Upper lobe of left lung (tissue), 6 donors: ENCODE data around the gene MROH7. TPM values are rescaled to one million over a fixed set of nuclear protein-coding genes. Genes with fewer than 3 reads are reported as not detected.

Experiments used
- ATAC-seq, 2 donors: fragments of 200-7000 bp; cut with Tn5 transposase; one replicate each; pipeline ENCODE4 v1.9.1; 2022; ENCODE audit warnings: mild to moderate bottlenecking in 2 of 2, moderate library complexity in 2 of 2; ENCODE audit not compliant: low FRiP score in 2 of 2
- DNase-seq, 2 donors: peaks; one replicate each; pipeline ENCODE4 v3.0.0-alpha.2; 2019 to 2020
- H3K27ac ChIP-seq, 4 donors: fragments of 200-600 bp; sonication (generic); one replicate each; pipeline ENCODE4 v1.5.1; 2016 to 2019
- H3K27me3 ChIP-seq, 4 donors: fragments of 200-600 bp; sonication (generic); one replicate each; pipeline ENCODE4 v1.5.1; 2017 to 2019
- H3K36me3 ChIP-seq, 4 donors: fragments of 200-600 bp; sonication (generic); one replicate each; pipeline ENCODE4 v1.5.1; 2016 to 2019
- H3K4me1 ChIP-seq, 4 donors: fragments of 200-600 bp; sonication (generic); one replicate each; pipeline ENCODE4 v1.5.1; 2018 to 2019
- H3K4me3 ChIP-seq, 4 donors: fragments of 200-600 bp; sonication (generic); one replicate each; pipeline ENCODE4 v1.5.1; 2017 to 2019; ENCODE audit warnings: mild to moderate bottlenecking in 2 of 4, moderate library complexity in 1 of 4
- H3K9me3 ChIP-seq, 4 donors: fragments of 200-600 bp; sonication (generic); one replicate each; pipeline ENCODE4 v1.5.1; 2018 to 2019
- EP300 ChIP-seq, 4 donors: sonication (generic); formaldehyde crosslinking; IDR thresholded peaks; one replicate each; pipeline ENCODE4 v1.5.1; 2017; ENCODE audit warnings: antibody characterized with exemption in 4 of 4, control low read depth in 2 of 4
- POLR2A ChIP-seq, 4 donors: fragments of 450-650 bp; IDR thresholded peaks; one replicate each; pipeline ENCODE4 v1.5.1; 2016 to 2017; ENCODE audit warnings: antibody characterized with exemption in 4 of 4, mild to moderate bottlenecking in 2 of 4
- POLR2AphosphoS5 ChIP-seq, 2 donors: sonication (generic); formaldehyde crosslinking; IDR thresholded peaks; one replicate each; pipeline ENCODE4 v1.5.1; 2017; ENCODE audit warnings: antibody characterized with exemption in 2 of 2
- WGBS, 2 donors: methylation state at CpG; one replicate each; pipeline ENCODE4 v1.1.5; 2017 to 2018; 5-methylcytosine and 5-hydroxymethylcytosine counted together
- total RNA-seq, 6 donors: library from RNA; depleted of rRNA in 4 of 6; stranded (reverse); fragments of >200 nt in 4 of 6; gene quantifications; one replicate each; pipeline versions ENCODE4 v1.1.0 to v1.2.1, GENCODE V29; 2016 to 2021
- TF ChIP-seq, protein P1 (sequence below), 6 experiments: fragments of 450-650 bp in 4 of 6; fragments of 200-600 bp in 2 of 6; sonication (generic) in 2 of 6; IDR thresholded peaks; one replicate each; pipeline ENCODE4 v1.5.1; 2016 to 2019; ENCODE audit warnings: antibody characterized with exemption in 6 of 6
- donor health status: DM: no; HTN: no; CAD: no; lungs with moderate emphysema.
- donor health status: DM: no; HTN: yes; CAD: no; lungs with severe emphysema.

Gene MROH7
- total RNA-seq, 6 donors from 2014 or later = 1.2 to 10.5 (median 2.2) TPM

DNA sequence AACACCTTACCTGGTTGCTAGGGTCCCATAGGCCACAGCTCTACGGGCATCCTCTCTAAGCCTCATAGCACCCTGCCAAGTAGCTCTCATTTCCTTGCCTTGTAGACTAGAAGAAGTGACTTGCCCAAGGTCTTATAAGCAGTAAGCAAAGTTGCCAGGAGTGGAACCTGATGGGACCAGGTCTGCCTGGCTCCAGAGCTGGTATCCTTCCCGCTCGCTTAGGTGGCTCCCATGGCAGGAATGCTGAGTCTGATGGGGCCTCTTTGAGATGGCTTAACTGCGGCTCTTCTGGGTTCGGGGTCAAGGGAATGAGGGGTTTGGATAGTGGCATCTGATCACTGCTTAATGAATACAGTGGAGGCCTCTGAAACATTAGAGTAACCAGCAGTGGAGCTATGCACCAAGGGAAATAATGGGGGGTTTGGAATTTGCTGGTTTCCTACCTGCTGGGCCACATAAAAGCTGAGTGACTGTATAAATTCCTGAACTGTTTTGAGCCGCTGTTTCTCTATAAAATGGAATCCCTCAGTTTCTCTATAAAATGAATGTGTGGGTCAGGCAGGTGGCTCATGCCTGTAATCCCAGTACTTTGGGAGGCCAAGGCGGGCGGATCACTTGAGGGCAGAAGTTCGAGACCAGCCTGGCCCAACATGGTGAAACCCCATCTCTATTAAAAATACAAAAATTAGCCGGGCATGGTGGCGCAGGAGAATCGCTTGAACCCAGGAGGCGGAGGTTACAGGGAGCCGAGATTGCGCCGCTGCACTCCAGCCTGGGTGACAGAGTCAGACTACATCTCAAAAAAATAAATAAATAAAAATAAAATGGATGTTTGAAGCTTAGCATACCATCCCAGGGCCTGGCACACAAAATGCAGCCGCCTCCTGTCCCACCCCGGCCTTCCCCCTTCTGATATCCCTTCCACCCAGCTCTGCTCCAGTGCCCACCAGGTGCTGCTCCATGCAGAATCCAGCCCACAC is 30.7 kb upstream of the MROH7 start:
- Histone ChIP-seq H3K4me3 (no peak overlapping the region), H3K9me3 (no peaks in the 10 kb centered on the region), H3K4me1 (no peaks in the 10 kb centered on the region), H3K27ac (no peak overlapping the region), H3K27me3 (no peaks in the 10 kb centered on the region), H3K36me3 (no peaks in the 10 kb centered on the region)
- no peak for ATAC-seq
- no peak for DNase-seq
- TF ChIP-seq EP300 (IDR thresholded peaks at IDR 0.05) = no peak
- TF ChIP-seq, protein P1, sequence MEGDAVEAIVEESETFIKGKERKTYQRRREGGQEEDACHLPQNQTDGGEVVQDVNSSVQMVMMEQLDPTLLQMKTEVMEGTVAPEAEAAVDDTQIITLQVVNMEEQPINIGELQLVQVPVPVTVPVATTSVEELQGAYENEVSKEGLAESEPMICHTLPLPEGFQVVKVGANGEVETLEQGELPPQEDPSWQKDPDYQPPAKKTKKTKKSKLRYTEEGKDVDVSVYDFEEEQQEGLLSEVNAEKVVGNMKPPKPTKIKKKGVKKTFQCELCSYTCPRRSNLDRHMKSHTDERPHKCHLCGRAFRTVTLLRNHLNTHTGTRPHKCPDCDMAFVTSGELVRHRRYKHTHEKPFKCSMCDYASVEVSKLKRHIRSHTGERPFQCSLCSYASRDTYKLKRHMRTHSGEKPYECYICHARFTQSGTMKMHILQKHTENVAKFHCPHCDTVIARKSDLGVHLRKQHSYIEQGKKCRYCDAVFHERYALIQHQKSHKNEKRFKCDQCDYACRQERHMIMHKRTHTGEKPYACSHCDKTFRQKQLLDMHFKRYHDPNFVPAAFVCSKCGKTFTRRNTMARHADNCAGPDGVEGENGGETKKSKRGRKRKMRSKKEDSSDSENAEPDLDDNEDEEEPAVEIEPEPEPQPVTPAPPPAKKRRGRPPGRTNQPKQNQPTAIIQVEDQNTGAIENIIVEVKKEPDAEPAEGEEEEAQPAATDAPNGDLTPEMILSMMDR (IDR thresholded peaks at IDR 0.05) = no peak
- TF ChIP-seq POLR2A (IDR thresholded peaks at IDR 0.05) = no peak
- no peak for TF ChIP-seq POLR2AphosphoS5 (IDR thresholded peaks at IDR 0.05)
- 97% methylated on average over 15 to 18 of the region's 18 CpGs for WGBS, 2 donors

DNA sequence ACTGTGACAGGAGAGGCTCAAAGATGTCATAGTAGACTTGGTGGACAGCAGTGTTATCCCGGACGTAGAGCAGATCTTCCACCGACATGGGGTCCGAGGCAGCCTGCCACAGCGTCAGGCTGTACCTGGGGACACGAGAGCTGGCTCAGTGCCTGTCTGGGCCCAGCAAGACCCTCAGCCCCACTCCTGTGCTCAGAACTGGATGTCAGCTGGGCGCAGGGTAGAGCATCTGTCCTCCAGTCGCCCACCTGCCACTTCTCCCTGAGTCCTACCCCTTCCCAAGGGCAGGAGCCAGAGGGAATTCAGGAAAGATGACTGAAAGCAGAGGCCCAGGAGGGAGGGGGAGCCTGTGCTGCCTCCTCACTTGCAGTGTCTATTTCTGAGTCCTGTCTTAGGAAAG is 30.0 kb upstream of the MROH7 start:
- Histone ChIP-seq H3K9me3 (no peaks in the 10 kb centered on the region), H3K4me3 (no peak overlapping the region), H3K4me1 (no peaks in the 10 kb centered on the region), H3K36me3 (no peaks in the 10 kb centered on the region), H3K27ac (no peak overlapping the region), H3K27me3 (no peaks in the 10 kb centered on the region)
- no peak for ATAC-seq
- 88 to 100% methylated on average over 3 to 8 of the region's 8 CpGs for WGBS, 2 donors
- no peak for DNase-seq
- TF ChIP-seq POLR2AphosphoS5 (IDR thresholded peaks at IDR 0.05) (no peak), EP300 (IDR thresholded peaks at IDR 0.05) (no peak), POLR2A (IDR thresholded peaks at IDR 0.05) (no peak)
- TF ChIP-seq, protein P1 (IDR thresholded peaks at IDR 0.05) = no peak

DNA sequence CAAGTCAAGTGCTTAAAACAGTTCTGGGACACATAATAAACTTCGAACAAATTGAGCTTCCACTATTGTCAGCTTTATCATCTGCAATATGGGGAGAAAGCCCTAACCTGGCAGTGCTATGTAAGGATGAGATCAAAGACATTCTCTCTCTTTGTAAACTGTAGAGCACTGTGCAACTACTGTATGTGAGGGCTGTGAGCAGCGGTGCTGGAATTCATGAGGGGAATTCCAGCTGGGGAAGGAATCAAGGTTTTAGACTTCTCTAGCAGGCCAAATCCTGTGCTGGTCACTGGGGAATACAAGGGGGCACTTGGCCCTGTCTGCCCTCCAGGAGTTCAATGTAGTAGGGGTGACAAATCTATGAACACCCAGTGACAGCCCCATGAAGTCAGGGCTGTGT is 27.6 kb upstream of the MROH7 start:
- H3K9me3 ChIP-seq = no peaks in the 10 kb centered on the region
- no peak overlapping the region for H3K4me3 ChIP-seq
- no peaks in the 10 kb centered on the region for H3K36me3 ChIP-seq
- H3K4me1 ChIP-seq = no peaks in the 10 kb centered on the region
- no peaks in the 10 kb centered on the region for H3K27me3 ChIP-seq
- ATAC-seq = no peak
- no peak overlapping the region for H3K27ac ChIP-seq
- TF ChIP-seq EP300 (IDR thresholded peaks at IDR 0.05) (no peak), POLR2A (IDR thresholded peaks at IDR 0.05) (no peak), POLR2AphosphoS5 (IDR thresholded peaks at IDR 0.05) (no peak)
- TF ChIP-seq, protein P1 (IDR thresholded peaks at IDR 0.05) = no peak
- no peak for DNase-seq
- WGBS, 2 donors = 76 to 77% methylated on average over 2 of the region's 2 CpGs

DNA sequence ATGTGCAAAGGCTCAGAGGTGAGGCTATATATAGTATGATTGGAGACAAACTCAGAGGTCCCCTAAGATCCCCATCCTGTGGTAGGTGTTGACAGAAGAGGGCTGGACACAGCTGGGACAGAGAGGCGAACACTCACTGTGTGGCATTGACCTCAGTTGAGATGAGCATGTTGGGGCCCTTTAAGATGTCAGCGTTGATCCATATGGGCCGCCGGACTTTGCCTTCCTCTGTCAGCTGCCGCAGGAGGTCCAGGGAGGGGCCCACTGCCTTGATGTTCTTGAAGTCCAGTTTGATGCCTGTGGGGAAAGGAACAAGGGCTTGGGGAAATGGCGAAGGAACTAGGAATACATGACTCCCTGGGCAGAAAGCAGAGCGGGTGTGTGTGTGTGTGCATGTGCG is 27.0 kb upstream of the MROH7 start:
- Histone ChIP-seq H3K9me3 (no peaks in the 10 kb centered on the region), H3K27me3 (no peaks in the 10 kb centered on the region), H3K4me3 (no peak overlapping the region), H3K4me1 (no peaks in the 10 kb centered on the region), H3K27ac (no peak overlapping the region), H3K36me3 (no peaks in the 10 kb centered on the region)
- TF ChIP-seq POLR2A (IDR thresholded peaks at IDR 0.05) (no peak), EP300 (IDR thresholded peaks at IDR 0.05) (no peak), POLR2AphosphoS5 (IDR thresholded peaks at IDR 0.05) (no peak)
- TF ChIP-seq, protein P1 (IDR thresholded peaks at IDR 0.05) = no peak
- no peak for ATAC-seq
- WGBS, 2 donors = 80 to 86% methylated on average over 8 of the region's 8 CpGs
- no peak for DNase-seq
